IPS-NIHi7 (cell line): ENCODE results near the gene C1QTNF12.

Experiments
- DNase-seq: peaks from one replicate; pipeline ENCODE4 v3.0.0; 2012; ENCODE audit warnings: mixed read lengths; ENCODE audit errors: extremely low spot score

Gene C1QTNF12

DNA sequence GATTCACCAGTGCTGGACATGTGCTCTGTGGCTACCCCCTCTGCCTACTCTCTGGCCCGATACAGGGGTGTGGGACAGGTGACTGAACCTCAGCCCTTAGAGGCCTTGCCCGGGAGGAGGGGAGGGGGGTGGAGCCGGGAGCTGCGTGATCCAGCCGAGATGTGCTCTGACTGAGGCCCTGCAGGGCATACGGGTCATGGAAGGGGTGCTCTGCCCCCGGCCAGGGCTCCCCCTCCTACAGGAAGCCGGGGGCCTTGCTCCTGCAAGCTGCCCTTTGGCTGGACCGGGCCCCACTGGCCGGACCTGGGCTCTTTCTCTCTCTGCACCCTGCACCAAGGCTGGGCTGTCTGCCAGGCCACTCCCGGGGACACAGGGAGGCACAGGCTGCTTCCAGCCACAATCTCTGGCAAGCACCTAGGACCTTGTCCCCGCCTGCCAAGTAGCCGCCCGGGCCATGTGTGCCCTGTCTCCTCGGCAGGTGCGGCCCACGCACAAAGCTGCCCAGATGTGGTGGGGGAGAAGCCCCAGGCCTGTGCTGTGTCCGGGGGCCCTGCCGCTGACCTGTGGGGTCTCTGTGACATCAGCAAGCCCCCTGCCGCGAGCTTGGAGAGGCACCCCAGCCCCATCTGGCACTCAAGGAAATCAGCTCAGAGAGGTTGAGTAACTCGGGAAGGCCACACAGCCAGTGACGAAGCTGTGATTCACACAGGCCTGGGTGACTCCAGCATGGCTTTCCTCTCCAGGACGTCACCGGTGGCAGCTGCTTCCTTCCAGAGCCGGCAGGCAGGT is 35.2 kb upstream of the C1QTNF12 start:
- no peak for DNase-seq

GRCh38 chr1:1280782-1281481 is 34.4 kb upstream of the C1QTNF12 start:
- no peak for DNase-seq

DNA sequence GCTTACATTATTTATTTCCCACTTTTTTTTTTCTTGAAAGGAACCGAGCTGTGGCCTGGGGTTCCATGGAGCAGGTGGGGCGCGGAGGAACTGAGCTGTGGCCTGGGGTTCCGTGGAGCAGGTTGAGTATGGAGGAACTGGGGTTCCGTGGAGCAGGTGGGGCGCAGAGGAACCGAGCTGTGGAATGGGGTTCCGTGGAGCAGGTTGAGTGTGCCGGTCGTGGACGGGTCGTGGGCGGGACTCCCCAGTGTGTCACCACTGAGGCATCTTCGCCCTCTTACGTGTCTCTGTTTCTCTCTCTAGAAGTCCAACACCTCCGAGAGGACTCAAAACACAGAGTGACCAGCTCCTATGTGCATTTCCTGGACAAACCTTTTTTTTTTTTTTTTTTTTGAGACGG is 32.5 kb upstream of the C1QTNF12 start:
- no peak for DNase-seq

GRCh38 chr1:1278620-1279019 is 32.1 kb upstream of the C1QTNF12 start:
- DNase-seq, result no peak

GRCh38 chr1:1275836-1276235 is 29.3 kb upstream of the C1QTNF12 start:
- DNase-seq, result no peak

DNA sequence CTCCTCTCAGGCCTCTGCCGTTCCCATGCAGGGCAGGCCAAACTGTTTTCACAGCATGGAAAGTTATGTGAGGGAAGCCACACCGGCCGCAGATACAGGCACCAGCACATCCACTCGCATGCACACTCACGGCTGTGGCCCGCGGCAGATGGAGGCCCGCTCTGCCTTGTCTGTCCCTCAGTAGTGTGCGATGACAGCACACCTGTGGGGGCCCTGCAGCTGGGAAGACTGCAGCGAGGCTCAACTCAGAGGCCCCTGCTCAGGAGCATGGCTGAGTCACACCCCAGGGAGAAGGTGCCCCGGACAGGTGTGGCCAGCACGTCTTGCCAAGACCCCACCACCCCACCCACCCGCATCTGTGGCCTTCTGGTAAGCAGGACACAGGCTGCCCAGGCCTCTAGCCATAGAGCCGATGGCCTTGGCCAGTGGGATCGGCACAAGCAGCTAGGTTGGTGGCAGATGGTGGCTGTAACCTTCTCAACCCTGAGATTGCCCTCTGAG is 28.5 kb upstream of the C1QTNF12 start:
- DNase-seq, result no peak

DNA sequence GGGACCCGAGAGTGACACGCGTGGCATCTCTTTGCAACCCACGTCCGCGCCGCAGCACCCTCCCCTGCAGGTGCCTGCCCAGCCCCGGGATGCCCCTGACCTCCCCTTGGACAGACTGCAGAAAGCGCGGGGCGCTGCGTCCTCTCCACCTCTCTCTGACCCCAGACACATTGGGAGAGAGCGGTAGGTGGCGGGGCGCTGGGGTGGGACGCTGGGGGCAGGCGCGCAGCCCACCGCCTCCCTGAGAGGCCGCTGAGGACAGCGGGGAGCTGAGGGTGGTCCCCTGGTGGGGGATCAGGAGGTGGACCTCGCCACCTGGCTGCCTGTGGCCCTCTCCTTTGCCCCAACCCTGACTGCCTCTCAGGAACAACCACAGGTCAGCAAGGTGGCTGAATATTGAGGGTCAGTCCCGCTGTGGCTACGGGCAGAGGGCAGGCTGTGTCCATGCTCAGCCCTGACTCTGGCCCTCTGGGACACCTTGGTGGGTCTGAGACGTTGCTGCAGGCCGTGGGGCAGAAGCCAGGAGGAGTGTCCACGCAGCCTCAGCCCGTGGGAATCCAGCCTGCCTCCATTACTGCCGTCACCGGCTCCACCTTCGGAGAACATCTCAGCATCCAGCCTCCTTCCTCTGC is 27.9 kb upstream of the C1QTNF12 start:
- DNase-seq, result no peak

DNA sequence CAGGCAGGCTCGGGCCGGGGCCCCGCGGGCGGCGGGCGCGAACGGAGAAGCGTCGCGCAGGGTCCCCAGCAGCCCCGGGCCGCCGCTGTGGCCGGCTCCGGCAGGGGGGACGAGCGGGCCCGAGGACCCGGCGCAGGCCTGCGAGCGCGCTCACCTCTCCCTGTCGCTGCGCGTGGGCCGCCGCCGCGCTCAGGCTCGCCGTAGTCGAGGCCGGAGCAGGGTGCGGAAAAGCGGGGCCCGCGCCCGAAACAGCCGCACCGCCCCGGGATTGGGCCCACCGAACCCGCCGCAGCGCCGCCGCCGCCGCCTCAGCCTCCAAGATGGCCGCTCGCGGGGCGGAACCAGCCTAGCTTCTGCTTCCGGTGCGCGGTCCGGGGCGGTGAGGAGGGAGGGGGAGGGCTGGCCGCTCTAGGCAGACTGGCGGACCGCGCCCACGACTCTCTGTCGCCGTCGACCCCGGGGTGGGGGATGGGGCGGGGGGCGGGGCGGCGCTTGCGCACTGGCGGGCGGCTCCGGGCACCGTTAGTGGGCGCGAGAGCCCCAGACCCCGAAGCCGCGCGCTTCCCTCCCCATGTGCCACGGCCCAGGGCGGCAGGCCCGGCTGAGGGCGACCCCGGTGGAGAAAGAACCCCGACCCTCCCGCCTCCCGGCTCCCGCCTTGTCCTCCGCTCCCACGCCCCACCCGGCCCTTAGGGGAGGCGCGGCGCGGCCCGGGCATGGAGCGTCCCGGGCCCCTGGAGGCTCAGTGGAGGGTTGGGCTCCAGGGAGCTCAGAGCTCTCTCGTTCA is 27.2 kb upstream of the C1QTNF12 start, which contains the start of gene UBE2J2:
TSS of gene UBE2J2 (minus strand) at position 343 of the 787 bp plus-strand sequence. CDS start 5,862 bp downstream, outside the sequence.
- DNase-seq, result peak; percentile 99

GRCh38 chr1:1273209-1273511 is 26.6 kb upstream of the C1QTNF12 start:
- DNase-seq, result no peak

GRCh38 chr1:1272341-1273208 is 26.1 kb upstream of the C1QTNF12 start:
- no peak for DNase-seq

DNA sequence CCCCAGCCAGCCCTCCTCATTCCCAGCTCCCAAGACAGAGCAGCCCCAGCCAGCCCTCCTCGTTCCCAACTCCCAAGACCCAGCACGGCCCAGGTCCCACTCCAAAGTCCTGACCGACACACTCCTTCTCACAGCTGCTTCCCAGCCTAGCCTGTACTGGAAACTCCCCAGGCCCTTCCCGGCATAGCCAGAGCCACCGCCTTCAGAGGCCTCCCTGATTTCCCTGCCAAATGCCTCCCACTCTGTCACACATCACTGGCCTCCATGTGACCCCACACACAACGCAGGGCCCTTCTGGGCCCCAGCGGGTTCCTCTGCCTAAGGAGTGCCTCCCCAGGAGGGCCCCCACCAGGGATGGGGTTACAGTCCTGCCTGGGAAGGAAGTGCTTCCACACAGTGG is 24.3 kb upstream of the C1QTNF12 start:
- no peak for DNase-seq

GRCh38 chr1:1268284-1268682 is 21.8 kb upstream of the C1QTNF12 start:
- DNase-seq, result no peak

DNA sequence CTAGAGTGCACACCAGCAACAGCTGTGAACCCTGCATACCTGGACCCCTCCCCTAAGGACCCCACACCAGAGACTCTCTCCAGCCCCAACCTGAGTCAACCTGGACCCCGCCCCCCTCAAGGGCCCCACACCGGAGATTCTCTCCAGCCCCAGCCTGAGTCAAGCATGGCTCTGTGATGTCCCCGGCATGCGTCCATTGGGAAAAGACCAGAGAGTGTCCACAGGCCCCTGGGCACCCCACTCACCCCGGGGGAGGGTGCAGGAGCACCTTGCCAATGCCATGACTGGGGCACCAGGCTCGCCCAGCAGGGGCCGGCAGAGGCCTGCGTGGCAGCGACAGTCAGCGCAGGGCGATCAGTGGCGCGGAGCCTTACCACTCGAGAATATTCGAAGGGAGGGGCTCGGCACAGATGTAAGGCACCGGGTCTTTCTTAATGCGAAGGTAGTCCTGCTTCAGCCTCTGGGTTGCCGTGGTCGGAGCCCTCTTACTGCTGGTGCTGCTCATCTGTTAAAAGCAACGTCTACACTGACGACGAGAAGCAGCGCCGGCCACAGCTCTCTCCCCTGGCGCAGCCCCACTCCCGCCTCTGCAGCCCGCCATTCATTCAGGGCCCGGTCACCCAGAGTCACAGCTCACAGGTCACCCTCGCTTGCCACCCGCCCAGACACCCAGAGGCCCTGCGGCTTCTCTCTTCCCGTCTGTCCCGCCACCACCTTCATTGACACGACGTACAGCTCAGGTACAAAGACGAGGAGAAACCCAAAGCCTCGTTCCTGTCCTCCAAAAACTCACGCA is 21.2 kb upstream of the C1QTNF12 start:
- no peak for DNase-seq

DNA sequence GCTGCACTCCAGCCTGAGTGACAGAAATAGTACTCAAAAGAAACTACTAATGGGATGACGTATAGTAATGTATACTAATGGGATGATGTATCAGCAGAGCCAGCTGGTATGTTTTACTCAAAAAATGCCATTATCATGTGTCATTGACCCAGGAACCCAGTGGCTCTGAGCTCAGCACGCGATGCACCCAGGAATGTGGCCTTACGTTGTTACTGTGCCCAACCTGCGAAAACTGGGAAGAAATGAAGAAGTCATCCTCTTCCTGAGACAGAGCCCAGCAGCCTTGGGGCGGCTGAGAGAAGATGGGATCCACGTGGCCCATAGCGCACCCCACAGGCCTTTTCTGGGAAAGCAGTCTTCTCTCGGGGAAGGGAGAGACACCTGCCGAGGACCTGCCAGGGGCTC is 18.3 kb upstream of the C1QTNF12 start:
- peak; percentile 67 for DNase-seq

- no peak for DNase-seq
These were observed 17.5 kb upstream of the C1QTNF12 start for GRCh38 chr1:1264026-1264425.

GRCh38 chr1:1262758-1263157 is 16.2 kb upstream of the C1QTNF12 start:
- DNase-seq, result no peak

DNA sequence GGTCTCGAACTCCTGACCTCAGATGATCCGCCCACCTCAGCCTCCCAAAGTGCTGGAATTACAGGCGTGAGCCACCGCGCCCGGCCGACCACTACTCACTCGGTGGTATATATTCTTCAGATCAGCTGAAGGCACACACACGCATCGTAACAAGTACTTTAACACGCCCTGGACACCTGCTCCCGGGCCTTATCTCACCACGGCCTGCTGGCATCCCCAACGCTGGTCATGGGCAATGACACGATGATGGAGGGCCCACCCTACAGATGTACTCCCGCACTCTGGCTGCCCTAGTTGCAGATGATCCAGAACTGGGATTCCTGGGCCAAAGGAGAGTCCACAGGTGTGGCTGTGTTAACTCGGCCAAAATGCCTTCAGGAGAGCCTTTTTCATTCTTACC is 15.5 kb upstream of the C1QTNF12 start:
- DNase-seq, result no peak

DNA sequence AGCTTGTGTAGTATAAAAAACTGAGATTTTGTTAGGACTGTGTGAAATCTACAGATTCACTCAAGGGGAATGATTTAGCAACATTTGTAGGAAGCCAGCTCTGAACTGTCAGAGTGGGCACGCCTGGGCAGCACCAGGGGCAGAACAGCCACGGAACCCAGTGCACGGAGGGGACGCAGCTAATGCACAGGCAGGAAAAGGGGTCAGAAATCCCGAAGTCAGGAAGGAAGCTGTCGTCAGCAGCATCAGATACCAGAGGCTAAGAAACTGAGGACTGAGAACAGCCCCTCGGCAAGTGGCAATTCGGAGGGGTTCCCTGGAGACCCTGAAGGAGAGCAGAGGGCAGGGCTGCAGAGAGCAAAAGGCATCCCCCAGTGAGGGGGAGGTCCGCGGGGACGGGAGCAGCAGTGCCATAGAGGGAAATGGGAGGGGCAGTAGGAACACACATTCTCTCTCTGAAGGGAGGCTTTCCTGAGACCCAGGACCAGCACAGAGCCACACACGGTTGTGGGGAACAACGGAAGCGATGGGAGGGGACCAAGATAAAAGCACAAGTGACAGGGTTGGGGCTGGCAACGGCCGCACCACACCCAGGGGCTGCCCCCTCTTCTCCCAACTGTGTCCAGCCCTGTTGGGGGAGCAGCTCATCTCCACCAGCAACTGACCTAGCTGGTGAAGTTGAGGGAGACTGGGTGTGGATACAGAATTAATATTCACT is 14.5 kb upstream of the C1QTNF12 start:
- DNase-seq, result no peak

GRCh38 chr1:1259951-1260600 is 13.6 kb upstream of the C1QTNF12 start:
- DNase-seq, result no peak
